Psoas muscle (tissue), 8 donors: ENCODE data around the gene AKR1B1. TPM values are rescaled to one million over a fixed set of nuclear protein-coding genes. Genes with fewer than 3 reads are reported as not detected.

Experiments
- ATAC-seq, 4 donors: fragments of 200-7000 bp; cut with Tn5 transposase; one replicate each; pipeline ENCODE4 v1.9.1; 2020; ENCODE audit warnings: moderate library complexity in 3 of 4, mild to moderate bottlenecking in 2 of 4
- DNase-seq, 2 donors: peaks; one replicate each; pipeline ENCODE4 v3.0.0-alpha.2; 2020
- H3K27ac ChIP-seq: fragments of 200-600 bp; one replicate; pipeline ENCODE4 v1.8.0; 2022
- H3K27me3 ChIP-seq, 3 donors: fragments of 200-600 bp in 1 of 3; one replicate each; pipeline versions ENCODE4 v1.6.1 to v1.8.0; 2013 to 2022; ENCODE audit warnings: low read length in 2 of 3, mild to moderate bottlenecking in 2 of 3, moderate library complexity in 1 of 3; ENCODE audit not compliant: insufficient read depth in 3 of 3
- H3K36me3 ChIP-seq, 2 donors: fragments of 200-600 bp in 1 of 2; one replicate each; pipeline versions ENCODE4 v1.6.1 to v1.8.0; 2013 to 2022; ENCODE audit warnings: low read depth in 1 of 2, mild to moderate bottlenecking in 1 of 2, moderate library complexity in 1 of 2; ENCODE audit not compliant: insufficient read depth in 1 of 2
- H3K4me1 ChIP-seq: fragments of 200-600 bp; one replicate; pipeline ENCODE4 v1.8.0; 2022
- H3K4me3 ChIP-seq: fragments of 200-600 bp; one replicate; pipeline ENCODE4 v1.8.0; 2022; ENCODE audit warnings: mild to moderate bottlenecking
- H3K9me3 ChIP-seq: fragments of 200-600 bp; one replicate; pipeline ENCODE4 v1.8.0; 2022
- WGBS, 3 donors: extraction: QIAGEN DNeasy Blood & Tissue Kit; methylation state at CpG; one replicate each; pipeline versions ENCODE4 v1.1.6 to v1.1.7; 2013; 5-methylcytosine and 5-hydroxymethylcytosine counted together
- intact Hi-C, 2 donors: fragments of 100-400 bp; cut with DNase I; formaldehyde crosslinking; loops; one replicate each; pipeline versions ENCODE4 v1.11.0 to v1.14.2; 2022
- polyA plus RNA-seq, 3 donors: library from polyadenylated mRNA; stranded (reverse); fragments of 200-250 nt; gene quantifications; one replicate each; pipeline ENCODE4 v1.2.3, GENCODE V29; 2013
- total RNA-seq, 4 donors: library from RNA; stranded (reverse); fragmentation: NEBNext Ultra II Directional in 2 of 4; extraction: Animal tissue kit (Norgen Biotek cat#: 25700) in 2 of 4; gene quantifications; one replicate each; pipeline versions ENCODE4 v1.2.1 to v1.2.4, GENCODE V29; 2021 to 2023
- TF ChIP-seq, protein P1 (sequence below): fragments of 200-600 bp; IDR thresholded peaks from one replicate; pipeline ENCODE4 v1.8.0; 2022; ENCODE audit warnings: antibody characterized with exemption
- donor health status: healthy with polysubstance abuse.
- donor health status: DM: no; HTN: no; CAD: no; lungs with moderate emphysema.
- donor health status: Bipolar disorder and iron deficiency.
- donor health status: healthy.
- donor health status: DM: yes; HTN: yes; CAD: no.
- donor health status: DM: no; HTN: no; CAD: no.
- donor health status: DM: no; HTN: no; CAD: no.
- donor health status: DM: yes; HTN: yes; CAD: no.

The AKR1B1 gene
- total and polyA plus RNA-seq, 7 donors, result 147 to 274 (median 198) TPM

DNA sequence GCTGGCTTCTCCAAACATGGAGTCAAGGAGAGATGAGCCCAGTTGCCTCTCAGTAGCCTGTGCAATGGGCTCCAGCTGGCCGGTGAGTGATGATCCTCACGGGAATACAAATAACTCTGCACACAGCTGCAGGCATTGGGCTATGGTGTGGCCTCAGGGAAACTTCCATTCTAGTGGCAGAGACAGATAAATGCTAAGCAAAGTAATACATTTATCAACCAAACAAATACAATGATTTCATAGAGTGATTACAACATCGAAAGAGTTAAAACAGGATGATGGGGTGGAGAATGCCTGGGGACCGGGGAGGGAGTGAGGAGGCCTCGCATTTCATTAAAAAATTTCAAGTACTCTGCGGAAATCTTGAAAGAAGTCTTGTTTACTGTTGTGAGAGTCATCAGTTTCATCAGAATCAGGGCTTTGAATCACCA is 15.0 kb upstream of the AKR1B1 start:
- Histone ChIP-seq H3K4me3 (no peak overlapping the region), H3K36me3 (no peaks in the 10 kb centered on the region), H3K9me3 (no peaks in the 10 kb centered on the region), H3K27me3 (no peaks in the 10 kb centered on the region), H3K27ac (no peak overlapping the region), H3K4me1 (peaks cover 7% of the 10 kb centered on the region)
- no peak for DNase-seq
- ATAC-seq, result peak; percentile 17 to 69 (median 44)
- intact Hi-C loops, result no loop called here
- TF ChIP-seq, protein P1, sequence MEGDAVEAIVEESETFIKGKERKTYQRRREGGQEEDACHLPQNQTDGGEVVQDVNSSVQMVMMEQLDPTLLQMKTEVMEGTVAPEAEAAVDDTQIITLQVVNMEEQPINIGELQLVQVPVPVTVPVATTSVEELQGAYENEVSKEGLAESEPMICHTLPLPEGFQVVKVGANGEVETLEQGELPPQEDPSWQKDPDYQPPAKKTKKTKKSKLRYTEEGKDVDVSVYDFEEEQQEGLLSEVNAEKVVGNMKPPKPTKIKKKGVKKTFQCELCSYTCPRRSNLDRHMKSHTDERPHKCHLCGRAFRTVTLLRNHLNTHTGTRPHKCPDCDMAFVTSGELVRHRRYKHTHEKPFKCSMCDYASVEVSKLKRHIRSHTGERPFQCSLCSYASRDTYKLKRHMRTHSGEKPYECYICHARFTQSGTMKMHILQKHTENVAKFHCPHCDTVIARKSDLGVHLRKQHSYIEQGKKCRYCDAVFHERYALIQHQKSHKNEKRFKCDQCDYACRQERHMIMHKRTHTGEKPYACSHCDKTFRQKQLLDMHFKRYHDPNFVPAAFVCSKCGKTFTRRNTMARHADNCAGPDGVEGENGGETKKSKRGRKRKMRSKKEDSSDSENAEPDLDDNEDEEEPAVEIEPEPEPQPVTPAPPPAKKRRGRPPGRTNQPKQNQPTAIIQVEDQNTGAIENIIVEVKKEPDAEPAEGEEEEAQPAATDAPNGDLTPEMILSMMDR, result no peak
- 45 to 59% (median 51%) methylated on average over 6 of the region's 6 CpGs for WGBS, 3 donors

DNA sequence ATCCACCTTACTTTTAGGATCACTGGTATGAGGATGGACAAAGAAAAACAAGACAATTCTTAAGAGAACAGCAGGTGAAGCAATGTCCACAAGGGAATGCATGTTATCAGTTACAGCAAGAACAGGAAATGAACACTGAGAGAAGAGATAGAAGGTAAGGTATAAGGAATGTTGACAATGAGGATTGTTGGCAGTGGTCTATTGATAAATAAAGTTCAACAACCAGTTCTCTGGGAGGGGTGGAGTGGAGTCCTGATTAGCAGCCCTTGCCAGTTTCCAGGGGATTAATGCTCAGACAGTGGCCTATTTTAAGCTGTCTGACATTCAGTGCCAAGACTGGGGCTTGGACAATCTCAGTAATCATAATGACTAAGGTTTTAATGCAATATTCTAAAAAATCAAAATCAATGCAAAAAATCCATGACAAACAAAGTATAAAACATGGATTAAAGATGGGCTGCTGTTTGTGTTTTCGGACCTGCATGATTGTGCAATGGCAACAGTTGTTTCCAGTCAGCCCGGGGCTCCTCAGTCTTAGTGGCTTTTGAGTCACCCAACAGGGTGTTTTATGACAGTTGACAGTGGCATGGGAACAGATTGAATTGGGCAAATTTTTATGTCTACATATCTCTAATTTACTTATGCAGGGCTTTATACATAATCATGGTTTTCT is 13.8 kb upstream of the AKR1B1 start:
- DNase-seq (no peak), ATAC-seq (peak; percentile 47 to 75 (median 61))
- Histone ChIP-seq H3K36me3 (no peaks in the 10 kb centered on the region), H3K4me3 (no peak overlapping the region), H3K27me3 (no peaks in the 10 kb centered on the region), H3K9me3 (no peaks in the 10 kb centered on the region), H3K4me1 (peaks cover 7% of the 10 kb centered on the region), H3K27ac (no peak overlapping the region)
- TF ChIP-seq, protein P1, result no peak
- intact Hi-C loops, result no loop called here
- WGBS, 3 donors, result 27 to 55% (median 35%) methylated on average over 2 of the region's 2 CpGs

DNA sequence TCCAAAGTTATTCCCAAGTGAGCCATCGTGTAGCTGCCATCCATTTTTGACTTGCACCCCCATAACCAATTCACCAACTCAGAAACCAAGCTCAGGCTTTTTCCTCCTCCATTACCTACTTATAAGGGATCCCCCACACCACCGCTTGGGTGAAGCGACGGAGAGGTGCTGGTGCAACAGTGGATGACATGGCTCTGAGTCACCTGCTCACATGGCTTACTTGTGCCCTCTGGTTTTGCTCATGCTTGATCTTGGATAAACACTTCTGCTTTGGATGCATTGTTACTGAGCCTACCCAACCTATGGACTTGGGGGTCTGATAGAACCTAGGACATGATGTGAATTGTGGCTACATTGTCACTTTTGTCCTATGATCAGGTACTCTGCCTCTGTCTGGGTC is 12.0 kb upstream of the AKR1B1 start:
- WGBS, 3 donors, result 88 to 97% (median 92%) methylated on average over 4 of the region's 4 CpGs
- peaks cover 7% of the 10 kb centered on the region for H3K4me1 ChIP-seq
- DNase-seq (no peak), ATAC-seq (no peak)
- H3K4me3 ChIP-seq, result no peak overlapping the region
- H3K9me3 ChIP-seq, result peaks cover 1% of the 10 kb centered on the region
- intact Hi-C loops, result no loop called here
- TF ChIP-seq, protein P1, result no peak
- no peak overlapping the region for H3K27ac ChIP-seq
- no peaks in the 10 kb centered on the region for H3K36me3 ChIP-seq
- no peaks in the 10 kb centered on the region for H3K27me3 ChIP-seq

DNA sequence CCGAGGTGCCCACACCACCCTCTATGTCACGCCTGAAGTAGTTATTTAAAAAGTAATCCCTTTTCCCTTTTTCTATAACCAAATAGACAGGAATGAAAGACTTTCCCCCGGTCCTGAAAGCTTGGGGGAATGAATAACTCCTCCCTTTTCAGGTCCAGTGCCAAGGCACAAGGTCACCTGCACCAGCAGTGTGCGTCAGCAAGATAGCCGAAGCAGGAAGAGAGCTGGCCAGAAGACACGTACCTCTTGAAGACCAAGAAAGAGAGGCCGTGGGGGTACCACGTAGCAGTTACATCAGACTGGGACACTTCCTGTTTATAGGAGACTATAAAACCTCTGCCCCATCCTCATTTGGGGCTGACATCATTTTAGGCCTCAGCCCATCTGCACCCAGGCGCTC is 10.7 kb upstream of the AKR1B1 start:
- no peak for DNase-seq
- Histone ChIP-seq H3K36me3 (no peaks in the 10 kb centered on the region), H3K27ac (no peak overlapping the region), H3K4me1 (peaks cover 7% of the 10 kb centered on the region), H3K4me3 (no peak overlapping the region), H3K9me3 (peaks cover 10% of the 10 kb centered on the region), H3K27me3 (no peaks in the 10 kb centered on the region)
- WGBS, 3 donors, result 69 to 78% (median 76%) methylated on average over 9 of the region's 9 CpGs
- TF ChIP-seq, protein P1, result no peak
- no peak for ATAC-seq
- intact Hi-C loops, result no loop called here

DNA sequence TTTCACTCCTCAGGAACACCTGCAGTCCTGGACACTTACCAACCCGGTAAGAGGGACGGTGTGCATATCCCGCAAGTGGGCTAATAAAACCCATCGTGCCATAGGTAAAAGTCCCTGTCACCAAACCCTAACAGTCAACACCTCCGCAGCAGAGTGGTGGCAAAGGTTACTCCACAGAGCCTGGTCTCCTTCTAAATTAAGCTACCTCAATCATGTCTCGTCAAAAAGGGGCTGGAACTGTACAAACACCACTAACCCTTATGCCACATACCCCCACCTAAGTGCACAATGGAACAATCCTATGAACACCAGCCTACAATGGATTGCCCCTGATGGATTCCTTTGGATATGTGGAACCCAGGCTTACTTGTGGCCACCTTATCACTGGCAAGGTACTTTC is 9.6 kb upstream of the AKR1B1 start:
- Histone ChIP-seq H3K9me3 (peaks cover 12% of the 10 kb centered on the region), H3K27ac (no peak overlapping the region), H3K4me1 (peaks cover 7% of the 10 kb centered on the region), H3K27me3 (no peaks in the 10 kb centered on the region), H3K36me3 (no peaks in the 10 kb centered on the region), H3K4me3 (no peak overlapping the region)
- intact Hi-C loops, result no loop called here
- no peak for ATAC-seq
- TF ChIP-seq, protein P1, result no peak
- 84 to 90% (median 86%) methylated on average over 6 of the region's 6 CpGs for WGBS, 3 donors
- DNase-seq, result no peak
